T-cell (primary cell): ENCODE results near the gene HPCAL1. TPM values are rescaled to one million over a fixed set of nuclear protein-coding genes. Genes with fewer than 3 reads are reported as not detected.
A peak's percentile ranks its signal among the peaks of the same experiment; 100 is the strongest.

ENCODE experiments used
- ATAC-seq, 4 experiments: fragments of 200-7000 bp in 3 of 4; fragments of 150-1000 bp in 1 of 4; cut with Tn5 transposase; replicated peaks in 1 of 4; 1 replicate in 3 of 4; 2 replicates in 1 of 4; pipeline ENCODE4 v1.10.0; 2021; ENCODE audit warnings: moderate library complexity in 3 of 4, mild to moderate bottlenecking in 2 of 4, moderate number of reproducible peaks in 1 of 4
- CTCF ChIA-PET, 2 donors: fragments of 300-600 bp; sonication (Branson Sonifier 250); formaldehyde crosslinking; loops; one replicate each; lab custom pipeline; 2022; ENCODE audit warnings: antibody characterized with exemption in 2 of 2; lab: Charles Lee
- POLR2A ChIA-PET, 2 donors: fragments of 300-600 bp; sonication (Branson Sonifier 250); formaldehyde crosslinking; loops; one replicate each; lab custom pipeline; 2022; ENCODE audit warnings: antibody characterized with exemption in 2 of 2; lab: Charles Lee
- DNase-seq, 35 experiments: peaks; one replicate each; pipeline versions ENCODE4 v3.0.0 to v3.0.0-alpha.2; 2013 to 2023
- H3K27ac ChIP-seq: one replicate; pipeline ENCODE4 v1.5.1; 2013; ENCODE audit warnings: low read length
- H3K27me3 ChIP-seq, 2 experiments: replicated peaks in 1 of 2; 1 replicate in 1 of 2; 2 replicates in 1 of 2; pipeline versions ENCODE4 v1.6.1 to v1.7.0; 2013; ENCODE audit warnings: low read length in 1 of 2, mixed read lengths in 1 of 2; ENCODE audit not compliant: control insufficient read depth in 2 of 2, insufficient read depth in 2 of 2; ENCODE audit errors: extremely low read depth in 1 of 2
- H3K36me3 ChIP-seq, 2 donors: 1 replicate in 1 of 2; 2 replicates in 1 of 2; pipeline versions ENCODE4 v1.6.1 to v1.7.0; 2013; ENCODE audit warnings: low read length in 1 of 2; ENCODE audit not compliant: control insufficient read depth in 2 of 2, insufficient read depth in 1 of 2; ENCODE audit errors: extremely low read depth in 1 of 2
- H3K4me1 ChIP-seq, 2 experiments: 1 replicate in 1 of 2; 2 replicates in 1 of 2; pipeline versions ENCODE4 v1.6.1 to v1.7.0; 2013; ENCODE audit warnings: low read length in 2 of 2, mixed read lengths in 1 of 2; ENCODE audit not compliant: insufficient read depth in 2 of 2, control insufficient read depth in 1 of 2; ENCODE audit errors: extremely low read depth in 1 of 2
- H3K4me3 ChIP-seq, 2 donors: 1 replicate in 1 of 2; 2 replicates in 1 of 2; pipeline versions ENCODE4 v1.5.1 to v1.7.0; 2013; ENCODE audit warnings: mild to moderate bottlenecking in 2 of 2, low read length in 1 of 2, moderate library complexity in 1 of 2; ENCODE audit not compliant: control insufficient read depth in 1 of 2; ENCODE audit errors: extremely low read depth in 1 of 2
- H3K9me3 ChIP-seq: 2 replicates; pipeline ENCODE4 v1.7.0; 2013
- H3K27ac Mint-ChIP-seq, 2 donors: one replicate each; pipeline ENCODE4 v1.8.0; 2020 to 2021; ENCODE audit warnings: mild to moderate bottlenecking in 2 of 2, mixed read lengths in 2 of 2
- H3K27me3 Mint-ChIP-seq, 2 donors: one replicate each; pipeline ENCODE4 v1.8.0; 2021 to 2022; ENCODE audit warnings: mixed read lengths in 2 of 2
- H3K36me3 Mint-ChIP-seq: one replicate; pipeline ENCODE4 v1.8.0; 2021; ENCODE audit warnings: mixed read lengths
- H3K4me1 Mint-ChIP-seq, 3 donors: one replicate each; pipeline ENCODE4 v1.8.0; 2020 to 2022; ENCODE audit warnings: mixed read lengths in 3 of 3, mild to moderate bottlenecking in 1 of 3
- H3K4me3 Mint-ChIP-seq, 3 donors: one replicate each; pipeline ENCODE4 v1.8.0; 2020 to 2022; ENCODE audit warnings: mild to moderate bottlenecking in 3 of 3, mixed read lengths in 3 of 3, moderate library complexity in 3 of 3
- H3K9me3 Mint-ChIP-seq, 3 donors: one replicate each; pipeline ENCODE4 v1.8.0; 2020 to 2022; ENCODE audit warnings: mixed read lengths in 3 of 3
- WGBS: methylation state at CpG from one replicate; pipeline ENCODE4 v1.1.5; 2013; ENCODE audit warnings: missing lambda C conversion rate; ENCODE audit not compliant: insufficient coverage; 5-methylcytosine and 5-hydroxymethylcytosine counted together
- total RNA-seq, 35 experiments: library from RNA in 6 of 35; stranded (reverse) in 6 of 35; fragments of 120-200 nt in 1 of 35; gene quantifications; one replicate each; pipeline versions ENCODE4 v1.2.1 to v1.2.4 and lab custom pipeline; 2013 to 2026

Gene HPCAL1
- total RNA-seq, 5 donors from 2014 or later (not counting 1 experiment from before 2014, with no cell fraction given) = 39.5 to 87.3 (median 83.2) TPM

DNA sequence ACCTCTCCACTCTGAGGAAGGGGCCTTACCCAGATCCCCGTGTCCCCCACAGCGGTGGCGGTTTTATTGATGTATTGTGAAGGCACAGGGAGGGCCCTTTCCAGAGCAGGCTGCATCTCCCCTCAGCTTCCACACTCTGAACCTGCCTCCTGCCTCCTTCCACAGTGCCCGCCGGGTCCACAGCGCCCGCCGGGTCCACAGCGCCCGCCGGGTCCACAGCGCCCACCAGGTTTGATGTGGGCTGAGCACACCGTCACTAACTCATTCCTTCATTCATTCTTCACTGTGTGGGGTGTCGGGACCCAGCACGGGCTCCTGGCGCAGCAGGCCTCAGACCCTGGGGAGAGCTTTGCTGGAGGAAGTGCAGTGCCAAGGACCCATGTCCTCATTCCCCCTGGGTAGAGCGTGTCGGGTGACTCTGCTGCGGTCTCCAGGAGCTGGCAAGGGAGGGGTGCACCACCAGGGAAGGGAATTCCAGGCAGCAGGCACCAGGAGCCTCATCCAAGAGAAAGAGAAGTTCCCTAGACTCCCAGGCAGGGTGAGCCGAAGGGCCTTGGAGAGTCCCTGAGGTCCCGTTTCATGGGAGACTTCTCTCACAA is 57.1 kb downstream of the HPCAL1 start:
- Mint-ChIP-seq H3K27ac (no peak overlapping the region), H3K36me3 (peaks cover 11% of the 10 kb centered on the region), H3K9me3 (no peaks in the 10 kb centered on the region), H3K27me3 (no peaks in the 10 kb centered on the region), H3K4me1 (peaks cover 38 to 60% (median 56%) of the 10 kb centered on the region in 3 donors), H3K4me3 (no peak overlapping the region)
- 100% methylated on average over 8 of the region's 21 CpGs for WGBS
- H3K4me3 ChIP-seq = no peak overlapping the region
- DNase-seq = no peak
- ATAC-seq = no peak
- CTCF ChIA-PET = interaction anchor here in 1 of 2 donors (0.6 kb wide), 1 partner anchor 23 kb away, joined by 3 read pairs; no protein-coding TSS in a partner anchor
- H3K36me3 ChIP-seq = peaks cover 0 to 22% of the 10 kb centered on the region in 2 donors
- H3K27me3 ChIP-seq = no peaks in the 10 kb centered on the region
- no peak overlapping the region for H3K27ac ChIP-seq
- H3K4me1 ChIP-seq = peaks cover 2 to 37% of the 10 kb centered on the region in 2 experiments
- H3K9me3 ChIP-seq = no peaks in the 10 kb centered on the region
- POLR2A ChIA-PET = interaction anchor here in 1 of 2 donors (0.5 kb wide), 1 partner anchor 7 kb away, joined by 3 read pairs; no protein-coding TSS in a partner anchor

- Histone ChIP-seq H3K4me1 (peaks cover 2 to 42% of the 10 kb centered on the region in 2 experiments), H3K27me3 (no peaks in the 10 kb centered on the region), H3K4me3 (no peak overlapping the region), H3K9me3 (no peaks in the 10 kb centered on the region), H3K27ac (no peak overlapping the region), H3K36me3 (peaks cover 3 to 22% of the 10 kb centered on the region in 2 donors)
- Mint-ChIP-seq H3K4me1 (peaks cover 39 to 62% (median 58%) of the 10 kb centered on the region in 3 donors), H3K27me3 (no peaks in the 10 kb centered on the region), H3K9me3 (no peaks in the 10 kb centered on the region), H3K4me3 (no peak overlapping the region), H3K36me3 (peaks cover 10% of the 10 kb centered on the region), H3K27ac (peak overlapping the region; percentile 11 to 66)
- 98% methylated on average over 5 of the region's 8 CpGs for WGBS
- CTCF ChIA-PET = interaction anchor here in 1 of 2 donors (0.6 kb wide), 1 partner anchor 22 kb away, joined by 3 read pairs; no protein-coding TSS in a partner anchor
- no peak for DNase-seq
- ATAC-seq = no peak
- POLR2A ChIA-PET = no interaction called here
Observed at GRCh38 chr2:10360460-10360849, 57.8 kb downstream of the HPCAL1 start.

DNA sequence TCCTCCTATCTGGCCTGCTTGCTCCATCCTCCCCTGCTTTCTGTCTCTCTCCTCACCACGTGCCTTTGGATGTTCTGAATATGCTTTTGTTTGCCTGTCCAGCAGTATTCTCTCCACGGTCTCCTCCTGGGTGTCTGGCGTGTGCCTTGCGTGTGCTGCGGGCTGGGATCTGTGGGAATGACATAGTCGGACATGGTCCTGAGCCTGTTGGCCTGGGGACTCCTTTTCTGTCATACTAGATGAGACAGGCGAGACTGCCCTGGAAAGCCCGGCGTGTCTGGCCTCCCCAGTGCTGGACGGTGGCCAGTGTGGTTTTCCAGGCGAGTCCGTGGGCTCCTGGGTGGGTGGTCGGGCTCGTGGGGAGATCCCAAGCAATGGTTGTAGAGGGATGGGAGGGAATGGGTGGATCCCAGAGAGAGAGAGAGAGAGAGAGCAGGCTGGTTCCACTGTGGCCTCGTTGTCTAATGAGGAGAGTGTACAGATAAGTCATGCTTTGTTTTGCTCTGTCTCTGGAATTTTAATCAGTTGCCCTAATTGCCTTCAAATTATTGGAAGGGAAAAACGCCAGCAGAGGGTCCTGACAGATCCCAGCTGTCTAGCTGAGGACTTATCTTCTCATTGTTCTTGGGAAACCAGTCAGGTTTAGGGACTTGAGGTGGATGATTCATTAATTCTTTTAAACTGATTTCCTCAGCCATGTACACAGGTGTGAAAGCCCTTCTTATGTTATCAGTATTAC is 58.3 kb downstream of the HPCAL1 start:
- Histone ChIP-seq H3K27me3 (no peaks in the 10 kb centered on the region), H3K36me3 (peaks cover 3 to 22% of the 10 kb centered on the region in 2 donors), H3K4me3 (no peak overlapping the region), H3K27ac (no peak overlapping the region), H3K9me3 (no peaks in the 10 kb centered on the region), H3K4me1 (peaks cover 2 to 41% of the 10 kb centered on the region in 2 experiments)
- ChIA-PET POLR2A (no interaction called here), CTCF (interaction anchor here in 1 of 2 donors (0.6 kb wide), 2 partner anchors 60 to 250 kb away, joined by 3 read pairs; no protein-coding TSS in a partner anchor)
- Mint-ChIP-seq H3K4me3 (no peak overlapping the region), H3K9me3 (no peaks in the 10 kb centered on the region), H3K27ac (peak overlapping the region; percentile 11 to 66), H3K36me3 (peaks cover 10% of the 10 kb centered on the region), H3K4me1 (peaks cover 33 to 59% (median 56%) of the 10 kb centered on the region in 3 donors), H3K27me3 (no peaks in the 10 kb centered on the region)
- 98% methylated on average over 13 of the region's 16 CpGs for WGBS
- DNase-seq (no peak), ATAC-seq (no peak)

GRCh38 chr2:10362096-10362897 is 59.6 kb downstream of the HPCAL1 start:
- DNase-seq (no peak), ATAC-seq (no peak)
- ChIA-PET POLR2A (interaction anchor here in 1 of 2 donors (0.6 kb wide), 2 partner anchors 16 to 48 kb away, joined by 3 to 4 read pairs; no protein-coding TSS in a partner anchor), CTCF (no interaction called here)
- Mint-ChIP-seq H3K27me3 (no peaks in the 10 kb centered on the region), H3K27ac (no peak overlapping the region), H3K4me1 (peaks cover 31 to 55% (median 53%) of the 10 kb centered on the region in 3 donors), H3K9me3 (no peaks in the 10 kb centered on the region), H3K4me3 (no peak overlapping the region), H3K36me3 (peaks cover 6% of the 10 kb centered on the region)
- 92% methylated on average over 13 of the region's 14 CpGs for WGBS
- H3K4me1 ChIP-seq = peaks cover 0 to 36% of the 10 kb centered on the region in 2 experiments
- H3K27ac ChIP-seq = no peak overlapping the region
- no peak overlapping the region for H3K4me3 ChIP-seq
- no peaks in the 10 kb centered on the region for H3K27me3 ChIP-seq
- H3K36me3 ChIP-seq = peaks cover 3 to 22% of the 10 kb centered on the region in 2 donors
- H3K9me3 ChIP-seq = no peaks in the 10 kb centered on the region

DNA sequence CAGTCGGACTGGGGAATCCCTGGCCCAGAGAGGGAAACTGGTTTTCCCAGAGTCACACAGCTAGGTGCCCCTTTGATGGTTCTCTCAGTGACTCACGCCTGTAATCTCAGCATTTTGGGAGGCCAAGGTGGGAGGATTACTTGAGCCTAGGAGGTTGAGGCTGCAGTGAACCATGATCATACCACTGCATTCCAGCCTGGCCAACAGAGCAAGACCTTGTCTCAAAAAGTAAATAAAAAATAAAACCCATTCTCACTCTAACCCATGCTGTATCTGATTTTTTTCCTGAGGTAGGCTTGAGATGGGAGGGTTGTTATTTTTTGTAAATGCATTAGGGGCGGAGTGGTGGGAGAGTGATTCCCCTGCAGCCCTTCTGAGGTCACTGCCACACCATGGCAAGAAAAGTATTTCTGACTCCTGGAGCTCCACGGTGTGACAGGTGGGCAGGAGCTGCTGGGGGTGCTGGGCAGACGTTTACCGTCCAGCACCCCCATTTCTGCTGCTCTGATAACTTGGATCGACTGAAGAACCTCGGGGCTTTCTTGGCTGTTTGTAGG is 60.3 kb downstream of the HPCAL1 start:
- Mint-ChIP-seq H3K27me3 (no peaks in the 10 kb centered on the region), H3K4me1 (peaks cover 35 to 56% (median 55%) of the 10 kb centered on the region in 3 donors), H3K27ac (no peak overlapping the region), H3K4me3 (no peak overlapping the region), H3K36me3 (peaks cover 6% of the 10 kb centered on the region), H3K9me3 (no peaks in the 10 kb centered on the region)
- Histone ChIP-seq H3K27me3 (no peaks in the 10 kb centered on the region), H3K27ac (no peak overlapping the region), H3K36me3 (peaks cover 3 to 22% of the 10 kb centered on the region in 2 donors), H3K4me1 (peaks cover 0 to 37% of the 10 kb centered on the region in 2 experiments), H3K4me3 (no peak overlapping the region), H3K9me3 (no peaks in the 10 kb centered on the region)
- CTCF ChIA-PET = interaction anchor here in 1 of 2 donors (0.5 kb wide), 1 partner anchor 291 kb away, joined by 4 read pairs; no protein-coding TSS in a partner anchor
- DNase-seq = no peak
- POLR2A ChIA-PET = no interaction called here
- WGBS = 86% methylated on average over 4 of the region's 8 CpGs
- no peak for ATAC-seq
